BJ (cell line): ENCODE results near the gene CD22. TPM values are rescaled to one million over a fixed set of nuclear protein-coding genes. Genes with fewer than 3 reads are reported as not detected.

Experiments
- CTCF ChIA-PET: fragments of 350-600 bp; formaldehyde crosslinking; extraction: SDS; loops from one replicate; lab custom pipeline; 2021; ENCODE audit warnings: antibody characterized with exemption, inconsistent platforms; lab: Yijun Ruan, JAX
- POLR2A ChIA-PET: fragments of 300-600 bp; sonication (Branson Sonifier 250); formaldehyde crosslinking; extraction: SDS; loops from one replicate; lab custom pipeline; 2021; ENCODE audit warnings: antibody characterized with exemption; lab: Charles Lee
- DNase-seq: peaks from one replicate; pipeline ENCODE4 v3.0.0-alpha.2; 2011; ENCODE audit warnings: low read depth
- H3K27me3 ChIP-seq: 2 replicates; pipeline ENCODE4 v1.6.0; 2011; ENCODE audit warnings: low read length; ENCODE audit not compliant: control insufficient read depth, insufficient read depth
- H3K36me3 ChIP-seq: 2 replicates; pipeline ENCODE4 v1.5.1; 2011; ENCODE audit warnings: low read length; ENCODE audit not compliant: control insufficient read depth, insufficient read depth
- H3K4me3 ChIP-seq: 2 replicates; pipeline ENCODE4 v1.5.1; 2011; ENCODE audit warnings: low read depth, mild to moderate bottlenecking, control low read depth, low read length
- polyA plus RNA-seq: library from polyadenylated mRNA; depleted of rRNA; stranded (reverse); fragments of >200 nt; gene quantifications from 2 replicates; pipeline ENCODE4 v1.2.3, GENCODE V29; 2011
- TF ChIP-seq, protein P1 (sequence below): IDR thresholded peaks from 2 replicates; pipeline ENCODE4 v1.5.1; 2011; ENCODE audit warnings: low read depth, mild to moderate bottlenecking, control low read depth, inconsistent platforms, low read length, moderate library complexity; ENCODE audit not compliant: insufficient read depth

CD22 gene
- polyA plus RNA-seq, 1 experiment: not detected

- DNase-seq: no peak
- POLR2A ChIA-PET: no interaction called here
- H3K27me3 ChIP-seq: no peaks in the 10 kb centered on the region
- CTCF ChIA-PET: no interaction called here
- no peak overlapping the region for H3K4me3 ChIP-seq
- H3K36me3 ChIP-seq: no peaks in the 10 kb centered on the region
- TF ChIP-seq, protein P1, sequence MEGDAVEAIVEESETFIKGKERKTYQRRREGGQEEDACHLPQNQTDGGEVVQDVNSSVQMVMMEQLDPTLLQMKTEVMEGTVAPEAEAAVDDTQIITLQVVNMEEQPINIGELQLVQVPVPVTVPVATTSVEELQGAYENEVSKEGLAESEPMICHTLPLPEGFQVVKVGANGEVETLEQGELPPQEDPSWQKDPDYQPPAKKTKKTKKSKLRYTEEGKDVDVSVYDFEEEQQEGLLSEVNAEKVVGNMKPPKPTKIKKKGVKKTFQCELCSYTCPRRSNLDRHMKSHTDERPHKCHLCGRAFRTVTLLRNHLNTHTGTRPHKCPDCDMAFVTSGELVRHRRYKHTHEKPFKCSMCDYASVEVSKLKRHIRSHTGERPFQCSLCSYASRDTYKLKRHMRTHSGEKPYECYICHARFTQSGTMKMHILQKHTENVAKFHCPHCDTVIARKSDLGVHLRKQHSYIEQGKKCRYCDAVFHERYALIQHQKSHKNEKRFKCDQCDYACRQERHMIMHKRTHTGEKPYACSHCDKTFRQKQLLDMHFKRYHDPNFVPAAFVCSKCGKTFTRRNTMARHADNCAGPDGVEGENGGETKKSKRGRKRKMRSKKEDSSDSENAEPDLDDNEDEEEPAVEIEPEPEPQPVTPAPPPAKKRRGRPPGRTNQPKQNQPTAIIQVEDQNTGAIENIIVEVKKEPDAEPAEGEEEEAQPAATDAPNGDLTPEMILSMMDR: no peak
These were observed 28.7 kb upstream of the CD22 start for GRCh38 chr19:35300339-35300649.

DNA sequence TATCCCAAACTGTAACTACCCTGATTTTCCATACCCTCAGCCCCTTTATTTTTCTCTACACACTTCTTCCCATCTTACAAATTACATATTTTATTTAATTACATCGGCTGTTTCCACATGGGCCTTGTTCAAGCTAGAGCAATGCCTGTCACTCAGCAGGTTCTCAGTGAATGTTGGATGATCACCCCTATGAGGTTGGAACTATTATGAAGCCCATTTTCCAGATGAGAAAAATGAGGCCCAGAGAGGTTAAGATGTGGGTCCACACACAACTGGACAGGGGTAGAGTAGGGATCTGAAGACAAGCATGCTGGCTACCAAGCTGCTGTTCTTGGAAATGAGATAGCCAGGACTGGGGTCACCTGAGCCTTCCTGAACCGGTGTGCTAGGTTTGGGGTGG, 27.0 kb upstream of the CD22 start:
- TF ChIP-seq, protein P1: no peak

GRCh38 chr19:35302446-35302845, 26.5 kb upstream of the CD22 start:
- Histone ChIP-seq H3K4me3 (no peak overlapping the region), H3K27me3 (no peaks in the 10 kb centered on the region), H3K36me3 (no peaks in the 10 kb centered on the region)
- ChIA-PET POLR2A (no interaction called here), CTCF (no interaction called here)
- DNase-seq: no peak
- TF ChIP-seq, protein P1: no peak

More for the DNA sequence above, 27.0 kb upstream of the CD22 start:
- Histone ChIP-seq H3K4me3 (no peak overlapping the region), H3K36me3 (no peaks in the 10 kb centered on the region), H3K27me3 (no peaks in the 10 kb centered on the region)
- CTCF ChIA-PET: no interaction called here
- POLR2A ChIA-PET: no interaction called here
- DNase-seq: no peak

DNA sequence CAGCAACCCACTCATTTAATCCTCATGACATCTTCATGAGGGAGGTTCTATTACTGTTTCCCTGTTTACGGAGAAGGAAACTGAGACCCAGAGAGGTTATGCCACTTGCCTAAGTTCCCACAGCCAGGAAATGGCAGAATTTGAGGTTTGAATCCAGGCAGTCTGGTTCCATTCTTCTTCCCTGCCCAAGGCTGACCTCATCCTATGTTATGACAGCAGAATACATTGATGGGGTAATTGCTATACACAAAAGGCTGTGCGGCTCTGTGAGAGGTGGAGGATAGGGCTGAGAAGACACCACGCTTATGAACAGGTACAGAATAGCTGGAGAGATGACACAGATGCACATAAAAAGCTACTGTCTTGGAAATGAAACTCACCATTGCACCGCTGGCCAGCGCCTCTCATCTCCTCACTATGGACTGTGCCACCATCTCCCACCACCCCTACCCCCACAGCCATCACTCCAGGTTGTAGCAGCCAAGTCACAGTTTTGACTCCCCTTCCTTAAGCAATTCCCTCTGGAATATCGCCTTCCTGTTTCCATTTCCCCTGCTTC, 25.6 kb upstream of the CD22 start:
- CTCF ChIA-PET: no interaction called here
- POLR2A ChIA-PET: no interaction called here
- Histone ChIP-seq H3K27me3 (no peaks in the 10 kb centered on the region), H3K36me3 (no peaks in the 10 kb centered on the region), H3K4me3 (no peak overlapping the region)
- DNase-seq: no peak
- TF ChIP-seq, protein P1: no peak

DNA sequence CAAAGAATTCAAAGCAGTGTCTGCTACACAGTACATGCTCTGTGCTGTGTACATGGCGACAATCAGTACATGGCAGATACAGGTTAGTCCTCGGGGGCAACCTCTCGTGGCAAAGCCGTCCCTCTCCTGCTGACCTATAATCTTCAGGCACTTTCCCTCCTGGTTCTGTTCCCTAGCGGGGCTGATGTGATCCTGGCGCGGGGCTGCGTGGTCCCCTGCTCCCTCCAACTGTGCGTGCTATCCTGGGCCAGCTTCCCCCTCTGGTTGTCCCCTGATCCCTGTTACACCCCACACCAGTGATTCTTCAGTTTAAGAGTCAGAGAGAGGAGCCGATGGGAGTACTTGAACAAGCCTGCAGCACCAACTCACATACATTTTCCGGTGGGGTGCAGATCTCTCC, 25.0 kb upstream of the CD22 start:
- ChIA-PET POLR2A (no interaction called here), CTCF (no interaction called here)
- H3K36me3 ChIP-seq: no peaks in the 10 kb centered on the region
- DNase-seq: no peak
- H3K4me3 ChIP-seq: no peak overlapping the region
- TF ChIP-seq, protein P1: no peak
- no peaks in the 10 kb centered on the region for H3K27me3 ChIP-seq
